GM03348 (cell line): Measurements from ENCODE around the gene EN2.

ENCODE experiments used
- DNase-seq: peaks from one replicate; pipeline ENCODE4 v3.0.0; 2012; ENCODE audit warnings: low spot score

The EN2 gene

DNA sequence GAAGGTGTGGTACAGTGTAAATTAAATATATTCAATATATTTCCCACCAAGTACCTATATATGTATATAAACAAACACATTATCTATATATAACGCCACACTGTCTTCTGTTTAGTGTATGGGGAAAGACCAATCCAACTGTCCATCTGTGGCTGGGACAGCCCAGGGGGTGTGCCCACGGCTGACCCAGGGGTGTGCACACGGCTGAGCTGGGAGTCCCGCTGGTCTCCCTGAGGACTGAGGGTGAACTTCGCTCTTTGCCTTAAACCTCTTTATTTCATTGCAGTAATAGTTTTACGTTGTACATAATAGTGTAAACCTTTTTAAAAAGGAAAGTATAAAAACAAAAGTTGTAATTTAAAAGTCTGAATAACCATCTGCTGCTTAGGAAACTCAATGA lies 6.3 kb downstream of the EN2 start:
- DNase-seq: no peak

DNA sequence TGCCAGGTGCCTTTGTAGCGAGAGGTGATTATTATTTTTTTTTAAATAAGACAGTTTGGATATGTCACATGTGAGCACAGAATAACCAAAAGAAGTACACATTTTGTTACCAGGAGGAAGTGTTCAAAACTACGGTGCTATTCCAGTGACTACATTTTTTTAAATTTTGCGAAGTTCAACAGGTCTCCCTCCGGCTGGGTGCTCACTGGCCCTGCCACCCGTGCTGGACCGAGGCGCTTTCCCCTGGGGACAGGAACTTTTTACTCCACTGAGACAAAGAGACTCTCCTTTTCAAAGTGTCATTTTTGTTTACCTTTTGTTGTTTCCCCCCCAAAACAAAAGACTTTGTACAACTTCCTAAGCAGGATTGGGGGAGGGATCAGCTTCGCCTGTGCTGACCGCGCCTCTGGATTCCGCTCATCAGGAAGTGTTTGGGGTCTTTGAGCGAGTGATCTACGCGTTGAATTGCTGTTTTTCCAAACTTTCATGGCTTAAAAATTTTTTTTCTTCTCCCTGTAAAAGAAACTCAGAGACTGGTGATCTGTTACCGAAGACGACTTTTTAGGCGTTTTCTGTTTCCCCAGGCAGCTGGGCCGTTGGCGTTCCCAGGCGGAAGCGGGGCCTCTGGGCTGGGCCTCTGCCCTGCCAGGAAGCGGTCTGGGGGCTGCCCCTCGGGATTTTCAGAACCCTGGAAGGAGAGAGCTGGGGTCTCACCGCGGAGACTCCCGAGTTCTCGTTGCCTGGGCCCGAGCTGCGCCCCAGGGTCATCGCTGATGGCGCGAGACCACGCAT lies 7.2 kb downstream of the EN2 start:
- DNase-seq: no peak

DNA sequence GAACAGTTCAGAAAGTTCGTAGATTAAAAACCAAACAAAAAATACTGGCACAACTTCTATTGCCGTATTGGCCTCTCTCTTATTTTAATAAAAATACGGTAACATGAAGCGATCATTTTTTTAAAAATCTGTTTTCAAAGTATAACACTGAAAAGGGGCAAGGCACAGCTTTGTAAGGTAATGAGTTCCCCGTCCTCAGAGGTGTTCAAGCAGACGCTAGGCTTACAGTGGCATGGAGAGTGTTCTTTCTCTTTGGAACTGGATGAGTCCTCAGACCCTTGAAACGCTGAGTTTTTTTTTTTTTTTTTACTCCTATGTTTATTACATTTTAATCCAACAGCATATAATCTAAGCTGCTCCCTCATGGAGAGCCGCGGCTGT lies 7.8 kb downstream of the EN2 start:
- DNase-seq: no peak

DNA sequence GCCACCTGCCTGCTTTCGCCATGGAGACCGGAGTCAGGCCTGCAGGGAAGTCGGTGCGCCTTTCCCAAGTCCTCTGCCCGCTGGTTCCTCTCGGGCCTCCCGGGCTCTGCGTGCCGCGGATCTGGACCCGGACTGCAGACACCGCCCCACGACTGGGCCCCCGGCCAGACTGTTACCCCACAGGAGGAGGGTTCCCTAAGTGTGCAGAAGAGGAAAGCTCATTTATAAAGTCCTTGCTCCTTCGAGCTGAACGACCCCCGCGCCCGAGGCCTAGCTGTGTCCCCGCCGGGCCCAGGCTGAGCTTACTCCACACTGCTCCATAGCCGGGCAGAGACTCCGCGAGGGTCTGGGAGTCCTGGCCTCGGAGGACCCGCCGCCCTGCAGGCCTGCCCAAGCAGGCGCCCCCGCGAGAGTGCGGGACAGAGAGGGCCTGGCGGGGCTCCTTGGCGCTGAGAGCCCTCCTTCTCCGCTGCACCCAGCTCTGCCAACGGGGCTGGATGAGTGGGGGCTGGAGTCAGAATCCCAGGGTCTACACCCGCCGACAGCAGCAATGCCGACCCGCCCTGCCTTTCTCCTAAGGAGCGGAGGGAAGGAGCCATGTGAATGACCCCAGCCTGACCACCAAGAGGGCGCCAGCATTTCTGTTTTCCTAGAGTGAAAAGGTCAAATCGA lies 8.3 kb downstream of the EN2 start:
- DNase-seq: no peak

DNA sequence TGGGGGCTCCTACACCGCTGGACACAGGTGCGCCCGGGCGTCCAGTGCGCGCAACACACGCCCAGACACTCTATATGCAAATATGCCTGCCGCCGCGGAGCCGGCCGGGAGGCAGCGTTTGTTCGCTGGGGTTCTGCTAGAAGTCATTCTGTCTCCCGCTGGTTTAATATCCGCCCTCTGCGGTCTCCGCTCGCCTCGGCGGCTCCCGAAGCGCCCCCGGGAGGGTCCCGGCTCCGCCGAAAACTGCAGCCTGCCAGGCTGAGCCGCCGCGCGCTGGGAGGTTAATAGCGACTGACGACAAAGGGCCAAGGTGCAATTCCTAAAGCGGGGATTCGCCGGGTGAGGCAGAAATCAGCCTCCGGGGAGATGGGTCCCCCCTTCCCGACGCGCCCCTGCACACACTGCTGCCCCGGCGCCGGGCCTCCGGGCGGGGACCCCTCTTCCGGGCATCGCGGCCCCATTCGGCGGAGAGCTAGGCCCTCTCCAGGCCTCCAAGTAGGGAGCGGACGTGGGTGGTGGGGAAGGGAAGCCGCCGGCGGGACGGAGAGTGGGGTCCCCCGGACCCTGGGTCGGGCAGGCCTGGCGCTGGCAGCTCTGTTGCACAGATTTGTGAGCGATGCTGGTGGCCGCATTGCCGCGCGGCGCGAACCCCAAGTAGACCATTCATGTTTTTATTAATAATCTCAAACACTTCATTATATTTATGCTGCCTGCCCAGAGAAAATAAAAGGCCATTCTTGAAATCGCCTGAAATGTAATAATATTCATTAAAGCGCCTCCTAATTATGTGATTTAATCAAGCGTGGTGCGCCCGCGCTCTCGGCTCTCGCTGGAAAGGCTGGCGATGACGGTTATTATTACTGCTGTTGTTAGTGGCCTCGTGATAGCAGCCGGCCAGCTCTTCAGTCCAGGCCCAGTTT lies 9.1 kb downstream of the EN2 start:
- DNase-seq: no peak

DNA sequence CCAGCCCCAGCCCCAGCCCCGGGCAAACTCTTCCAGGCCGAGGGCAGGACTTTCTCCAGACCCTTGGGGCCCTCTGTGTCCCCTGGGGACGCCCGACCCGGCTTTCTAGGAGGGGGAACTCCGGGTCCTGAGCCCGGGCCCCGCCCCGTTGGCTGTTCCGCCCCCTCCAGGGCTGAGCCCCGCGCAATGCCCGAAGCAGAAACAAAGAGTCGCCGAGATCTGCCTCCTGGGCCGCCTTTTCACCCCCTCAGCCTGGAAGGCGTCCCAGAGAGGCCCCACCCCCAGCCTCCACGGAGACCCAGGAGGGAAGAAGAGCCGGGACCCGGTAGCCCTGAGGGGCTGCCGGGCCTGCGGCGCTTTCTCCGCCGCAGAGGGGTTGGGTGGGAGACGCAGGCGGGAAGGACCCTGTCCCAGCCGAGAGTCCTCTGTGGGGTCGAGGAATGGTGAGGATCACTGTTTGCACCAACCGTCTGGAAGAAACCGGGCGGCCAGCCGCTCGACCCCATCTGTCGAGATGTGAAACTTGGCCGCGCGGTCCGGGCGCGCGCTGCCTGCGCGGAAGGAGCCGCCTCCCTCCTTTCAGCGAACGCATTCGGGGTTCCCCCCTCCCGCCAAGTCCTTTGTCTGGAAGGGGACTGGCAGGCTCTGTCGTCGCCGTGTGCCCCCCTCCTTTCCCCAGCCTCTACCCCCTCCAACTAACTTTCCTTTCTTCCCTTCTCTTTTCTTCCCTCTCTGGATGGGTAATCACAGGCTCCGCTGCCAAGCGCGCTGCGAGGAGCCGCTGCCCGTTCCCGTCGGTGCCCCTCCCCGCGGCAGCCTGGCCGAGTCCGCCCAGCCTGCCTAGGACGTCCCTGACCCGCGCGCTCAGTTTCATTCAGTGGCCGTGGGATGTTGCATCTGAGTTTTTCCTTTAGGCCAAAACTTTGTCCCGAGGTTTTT lies 10.2 kb downstream of the EN2 start:
- DNase-seq: no peak

DNA sequence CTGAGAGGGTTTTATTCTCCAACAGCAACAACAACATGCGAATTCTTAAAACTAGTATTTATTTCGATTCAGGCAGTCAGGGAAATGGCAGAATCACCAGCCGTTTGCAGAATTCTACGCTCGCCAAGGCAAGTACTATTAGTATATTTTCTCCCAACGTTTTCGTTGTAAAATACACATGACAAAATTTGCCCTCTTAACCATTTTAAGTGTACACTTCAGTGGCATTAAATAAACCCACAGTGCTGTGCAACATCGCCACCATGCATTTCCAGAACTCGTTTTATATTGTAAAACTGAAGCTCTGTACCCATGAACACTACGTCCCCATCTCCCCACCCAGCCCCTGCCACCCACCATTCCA lies 10.8 kb downstream of the EN2 start:
- DNase-seq: no peak

DNA sequence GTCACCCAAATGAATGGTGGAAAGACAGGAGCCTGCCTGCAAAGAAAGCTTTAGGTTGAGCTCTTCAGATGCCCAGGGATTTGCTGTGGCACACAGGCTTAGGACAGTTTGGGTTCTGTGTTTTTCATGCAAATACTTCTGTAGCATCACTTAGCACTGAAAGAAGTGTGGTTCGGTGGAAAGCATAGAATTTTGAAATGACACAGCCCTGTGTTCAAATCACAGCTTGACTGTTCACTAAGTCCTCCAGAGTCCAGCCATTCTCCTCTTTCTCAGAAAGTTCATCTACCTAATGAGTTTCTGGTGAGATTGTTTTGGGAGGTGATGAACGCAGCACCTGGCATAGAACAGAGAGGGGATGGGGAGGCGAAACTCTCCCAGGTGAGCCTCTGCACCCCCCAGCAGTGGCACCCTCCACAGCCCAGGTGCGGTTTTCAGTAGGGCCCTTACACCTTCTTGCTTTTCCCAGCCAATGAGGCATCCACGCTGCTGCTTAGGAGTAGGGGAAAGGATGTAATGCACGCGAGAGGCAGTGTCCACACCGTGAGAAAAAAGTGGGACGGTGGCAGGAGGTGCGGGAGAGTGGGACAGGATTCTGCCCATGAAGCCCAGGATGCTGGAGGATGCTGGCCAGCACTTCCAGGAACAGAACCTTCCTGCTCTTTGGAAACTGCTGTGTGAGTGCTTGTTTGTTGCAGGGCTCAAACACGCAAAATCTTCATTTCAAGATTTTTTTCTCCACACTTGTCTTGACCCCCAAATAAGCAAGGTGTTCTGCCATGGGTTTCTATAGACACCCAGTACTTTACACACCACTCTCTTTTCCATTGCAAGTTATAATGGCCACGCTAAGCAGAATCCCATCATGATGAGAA lies 11.6 kb downstream of the EN2 start:
- no peak for DNase-seq

DNA sequence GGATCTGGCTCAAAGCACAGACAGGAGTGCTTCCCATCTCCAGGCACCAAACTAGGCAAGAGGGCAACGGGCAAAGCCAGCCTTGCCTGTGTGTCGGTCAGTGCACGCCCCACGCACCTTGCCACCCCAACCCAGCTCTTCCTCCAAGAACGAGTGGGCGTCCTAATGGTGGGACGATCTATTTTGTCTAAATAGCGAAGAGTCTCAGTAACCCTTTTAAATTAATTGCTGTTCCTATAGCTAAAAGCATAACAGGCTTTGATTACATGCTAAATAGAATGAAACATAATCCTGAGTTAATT lies 12.2 kb downstream of the EN2 start:
- DNase-seq: no peak

DNA sequence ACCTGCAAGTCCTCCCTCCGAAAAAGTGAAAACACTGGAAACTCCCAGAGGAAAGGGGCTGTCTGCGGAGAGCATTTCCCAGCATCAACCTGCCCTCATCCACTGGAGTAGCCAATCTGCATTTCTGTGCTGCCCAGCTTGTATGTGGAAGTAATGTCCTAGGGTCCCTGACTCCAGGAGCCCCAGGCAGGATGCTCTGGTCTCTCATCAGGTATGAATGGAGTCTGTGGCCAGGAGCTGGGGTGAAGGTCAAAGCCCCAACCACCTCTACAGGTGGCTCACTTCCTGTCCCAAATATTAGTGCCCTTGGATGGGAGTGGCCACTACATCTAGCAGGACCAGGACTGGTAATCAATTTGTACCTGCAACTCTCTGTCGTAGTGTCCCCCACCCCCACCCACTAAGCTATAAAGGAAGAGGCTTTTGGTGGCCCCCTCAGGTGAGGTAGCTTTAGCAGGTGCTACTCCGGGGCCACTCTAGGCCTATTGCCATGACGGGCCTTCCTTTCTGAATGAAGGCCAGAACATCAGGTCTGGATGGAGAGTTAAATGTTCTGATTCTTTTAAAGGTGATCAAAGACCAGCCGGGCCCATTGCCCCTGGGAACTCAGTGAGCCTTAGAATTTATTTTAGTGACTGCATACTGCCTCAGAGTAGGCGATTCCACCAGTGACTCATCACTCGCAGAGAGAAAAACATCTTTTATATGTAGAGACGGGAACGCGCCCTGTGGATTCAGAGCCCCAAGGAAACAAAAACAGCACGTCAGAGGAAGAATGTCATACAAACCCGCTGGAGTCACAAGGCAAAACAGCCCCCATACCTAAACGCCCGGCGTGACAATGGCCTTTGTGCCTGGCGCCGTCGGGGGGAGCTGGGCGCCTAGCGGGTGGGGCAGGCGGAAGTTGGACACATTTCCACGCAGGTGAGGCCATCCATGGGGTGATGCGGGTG lies 13.0 kb downstream of the EN2 start:
- no peak for DNase-seq

DNA sequence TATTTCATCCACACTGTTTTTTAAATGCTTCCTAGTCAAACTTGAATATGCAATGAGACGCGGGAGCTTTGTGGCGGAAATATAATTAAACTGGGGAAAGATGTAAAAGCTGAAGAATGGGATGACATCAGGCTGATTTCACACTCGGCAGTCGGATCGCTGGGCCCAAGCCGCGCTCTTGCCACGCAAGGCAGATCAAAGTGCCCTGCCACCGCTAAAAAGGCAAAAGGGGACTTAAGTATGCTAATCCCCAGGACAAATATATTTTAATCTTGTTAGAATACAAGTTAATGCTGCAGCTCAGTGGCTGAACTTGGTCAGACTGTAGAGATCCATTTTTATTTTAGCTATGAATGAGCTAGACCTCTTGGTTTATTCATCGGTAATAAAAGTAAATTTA lies 13.8 kb downstream of the EN2 start:
- DNase-seq: no peak

DNA sequence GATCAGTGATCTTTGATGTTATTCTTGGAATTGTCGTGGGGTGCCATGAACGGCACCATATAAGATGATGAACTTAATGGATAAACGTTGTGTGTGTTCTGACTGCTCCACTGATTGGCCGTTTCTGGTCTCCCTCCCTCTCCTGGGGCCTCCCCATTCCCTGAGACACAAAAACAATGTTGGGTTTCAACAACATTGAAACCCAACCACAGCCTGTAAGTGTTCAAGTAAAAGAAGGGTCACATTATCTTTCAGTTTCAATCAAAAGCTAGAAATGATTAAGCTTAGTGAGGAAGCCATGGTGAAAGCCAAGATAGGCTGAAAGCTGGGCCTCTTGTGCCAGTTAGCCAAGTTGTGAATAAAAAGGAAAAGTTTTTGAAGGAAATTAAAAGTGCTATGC lies 19.5 kb downstream of the EN2 start:
- DNase-seq: no peak

DNA sequence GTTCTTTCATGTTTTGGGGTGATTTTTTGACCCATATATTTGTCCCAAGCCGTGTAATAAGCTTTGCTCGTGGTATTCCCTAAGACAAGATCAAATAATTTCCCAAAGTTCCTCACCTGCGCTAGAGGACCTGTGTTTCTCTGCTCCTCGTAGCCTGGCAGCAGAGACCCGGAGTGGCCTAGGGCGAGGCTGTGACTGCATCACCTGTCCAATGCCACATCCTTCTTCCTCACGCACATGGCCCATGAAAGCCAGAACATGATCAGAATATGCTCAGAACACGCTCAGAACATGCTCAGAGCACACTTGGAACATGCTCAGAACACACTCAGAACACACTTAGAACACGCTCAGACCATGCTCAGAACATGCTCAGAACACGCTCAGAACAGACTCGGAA lies 23.8 kb downstream of the EN2 start:
- DNase-seq: no peak

DNA sequence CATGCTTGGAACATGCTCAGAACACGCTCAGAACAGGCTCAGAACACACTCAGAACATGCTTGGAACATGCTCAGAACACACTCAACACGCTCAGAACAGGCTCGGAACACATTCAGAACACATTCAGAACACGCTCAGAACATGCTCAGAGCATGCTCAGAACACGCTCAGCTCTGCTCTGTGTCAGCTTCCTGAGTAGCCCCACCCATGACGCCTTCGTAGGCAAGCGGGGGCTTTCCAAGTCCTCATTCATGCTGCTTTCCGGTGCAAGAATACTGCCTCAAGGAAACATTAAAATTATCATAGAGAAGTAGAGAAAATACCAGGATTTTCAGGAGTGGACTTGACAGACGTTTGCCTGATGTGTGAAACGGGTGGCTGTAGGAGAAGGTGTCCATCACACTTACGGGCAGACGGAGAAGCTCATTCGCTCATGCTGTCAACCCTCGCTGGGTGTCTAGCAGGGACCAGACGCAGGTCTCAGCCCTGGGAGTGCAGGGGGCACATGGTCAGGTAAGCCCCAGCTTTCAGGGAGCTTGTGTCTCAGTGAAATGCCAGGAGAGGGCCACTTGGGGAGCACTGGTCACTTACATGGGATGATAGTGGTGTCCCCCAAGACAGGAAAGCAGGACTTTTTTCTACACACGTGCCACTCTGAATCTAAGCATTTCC lies 24.7 kb downstream of the EN2 start:
- DNase-seq: no peak

DNA sequence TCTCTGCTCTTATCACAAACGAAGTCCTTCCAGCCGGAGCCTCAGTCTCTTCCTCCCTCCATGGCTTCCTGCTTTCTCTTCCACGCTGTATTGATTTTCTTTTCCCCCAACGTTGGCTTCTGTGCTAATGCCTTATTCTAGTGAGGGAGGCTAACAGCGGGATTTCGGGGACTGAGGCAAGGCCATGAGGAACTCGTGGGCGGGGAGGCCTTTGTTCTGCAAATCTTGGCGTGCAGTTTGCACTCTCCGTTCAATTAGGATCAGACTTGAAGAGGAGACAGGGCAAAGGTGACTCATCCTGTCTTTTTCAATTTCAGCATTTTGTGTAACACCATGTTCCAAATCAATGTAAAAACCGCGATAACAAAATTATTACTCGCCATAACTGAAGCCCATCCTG lies 25.3 kb downstream of the EN2 start:
- DNase-seq: no peak

DNA sequence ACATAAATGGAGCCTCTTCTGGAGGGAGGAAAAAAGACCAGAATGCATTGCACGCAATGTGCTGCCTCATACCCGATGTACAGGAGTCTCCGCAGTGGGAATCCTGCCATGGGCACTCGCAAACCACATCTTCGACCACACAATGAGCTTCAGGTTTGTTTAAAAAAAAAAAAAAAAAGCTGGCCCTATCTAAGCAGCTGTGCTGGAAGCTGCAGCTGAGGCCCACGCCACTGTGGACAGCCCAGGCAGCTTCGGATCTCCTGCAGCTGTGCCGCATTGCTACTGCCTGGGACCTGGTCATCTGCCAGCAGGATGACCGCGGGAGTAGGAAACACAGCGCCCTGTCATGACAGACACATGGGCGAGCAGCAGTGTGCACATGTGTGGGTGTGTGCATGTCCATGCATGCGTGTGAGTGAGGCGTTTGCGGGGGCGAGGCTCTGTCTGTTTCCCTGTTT lies 26.0 kb downstream of the EN2 start:
- no peak for DNase-seq

DNA sequence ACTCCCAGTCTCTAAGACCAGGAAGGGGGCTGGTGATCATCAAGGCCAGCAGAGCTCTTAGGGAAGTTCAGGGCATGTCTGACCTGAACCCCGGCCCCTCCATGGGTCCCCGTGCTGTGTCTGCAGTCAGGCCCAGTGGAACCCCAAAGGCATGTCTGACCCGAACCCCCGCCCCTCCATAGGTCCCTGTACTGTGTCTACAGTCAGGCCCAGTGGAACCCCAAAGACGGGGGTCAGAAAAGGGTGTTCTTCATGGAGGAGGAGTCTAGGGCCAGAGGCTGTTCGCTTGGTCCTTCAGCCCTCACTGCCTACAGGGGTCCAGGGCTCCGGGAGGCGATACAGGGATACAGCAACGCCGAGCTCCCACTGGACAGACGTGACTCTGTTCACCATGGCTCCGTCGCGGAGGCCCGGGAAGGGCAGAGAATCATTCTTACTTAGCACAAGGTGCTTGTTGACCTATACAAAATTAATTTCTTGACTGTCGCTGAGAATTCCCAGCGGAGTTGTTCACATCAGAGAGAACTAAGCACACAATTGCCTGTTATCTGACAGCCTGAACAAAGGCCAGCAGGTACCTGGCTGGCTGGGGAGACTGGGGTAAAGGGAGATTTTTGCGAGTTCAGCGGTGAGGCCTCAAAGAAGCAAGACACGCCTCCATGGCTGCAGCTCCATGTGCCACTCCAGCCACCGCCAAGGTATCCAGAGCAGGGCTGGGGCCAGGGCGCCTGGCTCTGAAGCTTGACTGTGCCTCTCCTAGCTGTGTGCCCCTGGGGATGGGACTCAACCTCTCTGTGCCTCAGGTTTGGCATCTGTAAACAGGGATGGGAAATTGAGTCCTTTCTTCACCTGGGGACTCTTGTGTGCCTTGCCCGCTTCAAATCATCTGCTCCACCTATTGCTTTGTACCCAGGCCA lies 26.8 kb downstream of the EN2 start:
- no peak for DNase-seq
